GM12801 (cell line): ENCODE data around the gene COL8A1.

Experiments used
- CTCF ChIP-seq: IDR thresholded peaks from one replicate; pipeline ENCODE4 v1.5.1; 2011; ENCODE audit warnings: control low read depth; ENCODE audit not compliant: insufficient read length; ENCODE audit errors: extremely low read depth

COL8A1 gene

GRCh38 chr3:99698932-99699331 is 60.5 kb downstream of the COL8A1 start:
- TF ChIP-seq CTCF = no peak

GRCh38 chr3:99699841-99700240 is 61.4 kb downstream of the COL8A1 start:
- TF ChIP-seq CTCF = no peak

GRCh38 chr3:99700631-99701268 is 62.4 kb downstream of the COL8A1 start:
- no peak for TF ChIP-seq CTCF

GRCh38 chr3:99702953-99703943 is 64.9 kb downstream of the COL8A1 start:
- no peak for TF ChIP-seq CTCF

GRCh38 chr3:99704417-99704816 is 66.0 kb downstream of the COL8A1 start:
- no peak for TF ChIP-seq CTCF

GRCh38 chr3:99706410-99706809 is 68.0 kb downstream of the COL8A1 start:
- no peak for TF ChIP-seq CTCF

- no peak for TF ChIP-seq CTCF
Observed at GRCh38 chr3:99708207-99708745, 69.9 kb downstream of the COL8A1 start.
